ENCODE measurements around the gene TM4SF4.

GRCh38 chr3:149424918-149425317 lies 49.6 kb upstream of the TM4SF4 start:
- TF ChIP-seq, protein P1, sequence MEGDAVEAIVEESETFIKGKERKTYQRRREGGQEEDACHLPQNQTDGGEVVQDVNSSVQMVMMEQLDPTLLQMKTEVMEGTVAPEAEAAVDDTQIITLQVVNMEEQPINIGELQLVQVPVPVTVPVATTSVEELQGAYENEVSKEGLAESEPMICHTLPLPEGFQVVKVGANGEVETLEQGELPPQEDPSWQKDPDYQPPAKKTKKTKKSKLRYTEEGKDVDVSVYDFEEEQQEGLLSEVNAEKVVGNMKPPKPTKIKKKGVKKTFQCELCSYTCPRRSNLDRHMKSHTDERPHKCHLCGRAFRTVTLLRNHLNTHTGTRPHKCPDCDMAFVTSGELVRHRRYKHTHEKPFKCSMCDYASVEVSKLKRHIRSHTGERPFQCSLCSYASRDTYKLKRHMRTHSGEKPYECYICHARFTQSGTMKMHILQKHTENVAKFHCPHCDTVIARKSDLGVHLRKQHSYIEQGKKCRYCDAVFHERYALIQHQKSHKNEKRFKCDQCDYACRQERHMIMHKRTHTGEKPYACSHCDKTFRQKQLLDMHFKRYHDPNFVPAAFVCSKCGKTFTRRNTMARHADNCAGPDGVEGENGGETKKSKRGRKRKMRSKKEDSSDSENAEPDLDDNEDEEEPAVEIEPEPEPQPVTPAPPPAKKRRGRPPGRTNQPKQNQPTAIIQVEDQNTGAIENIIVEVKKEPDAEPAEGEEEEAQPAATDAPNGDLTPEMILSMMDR (IDR thresholded peaks at IDR 0.05) = no peak
- TF ChIP-seq POLR2A (IDR thresholded peaks at IDR 0.05) = no peak
